Right hindlimb (tissue), 1 donor: ENCODE measurements around the gene OTOL1.
"Not testable (repeated sequence)": the region's sequence is repeated elsewhere in the genome, so short reads cannot be mapped to it uniquely, and the experiment has no call there.

Experiments used
- DNase-seq: peaks from one replicate; pipeline ENCODE4 v3.0.0-alpha.2; 2018

OTOL1 gene

DNA sequence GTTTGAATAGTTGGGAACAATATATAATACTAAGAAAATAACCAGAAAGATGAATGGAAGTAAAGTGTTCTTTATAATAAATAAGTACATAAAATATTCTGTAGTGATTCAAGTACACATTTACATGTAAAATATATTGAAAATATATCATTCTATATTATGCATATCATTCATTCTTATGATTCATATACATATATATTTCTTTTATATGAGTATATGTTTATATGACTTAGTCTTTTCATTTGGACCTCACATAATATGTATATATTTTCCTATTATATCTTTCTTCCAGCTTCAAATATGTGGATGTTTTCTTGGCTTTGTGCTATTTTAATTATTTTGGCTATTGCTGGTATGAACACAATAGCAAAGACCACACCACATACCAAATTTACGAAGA, at the start of gene OTOL1:
Gene OTOL1, plus strand, starts transcription at position 301 of the 400 bp plus-strand sequence. Its CDS starts 0 bp downstream, at position 301.
- no peak for DNase-seq

DNA sequence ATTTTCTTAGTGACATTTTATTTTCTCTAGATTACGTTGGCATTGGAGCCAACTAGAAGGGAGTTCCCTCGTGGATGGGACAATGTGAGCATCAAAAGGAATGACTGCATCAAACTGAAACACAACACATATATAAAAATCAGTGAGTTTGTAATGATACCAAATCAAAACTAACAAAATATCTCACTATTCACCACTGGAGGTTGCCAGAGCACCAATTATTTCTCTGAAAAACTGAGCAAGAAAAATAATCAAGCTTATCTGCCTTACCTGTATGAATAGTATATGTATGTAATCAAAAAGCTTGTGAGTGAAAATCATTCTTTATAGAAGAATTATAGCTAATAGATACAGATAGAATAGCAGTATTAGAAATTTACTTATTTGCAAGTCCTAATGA, 46.8 kb upstream of the OTOL1 start:
- no peak for DNase-seq

- no peak for DNase-seq
These were observed 44.4 kb upstream of the OTOL1 start for GRCh38 chr3:161452179-161452578.

- no peak for DNase-seq
These were observed 42.0 kb upstream of the OTOL1 start for GRCh38 chr3:161454615-161455014.

DNA sequence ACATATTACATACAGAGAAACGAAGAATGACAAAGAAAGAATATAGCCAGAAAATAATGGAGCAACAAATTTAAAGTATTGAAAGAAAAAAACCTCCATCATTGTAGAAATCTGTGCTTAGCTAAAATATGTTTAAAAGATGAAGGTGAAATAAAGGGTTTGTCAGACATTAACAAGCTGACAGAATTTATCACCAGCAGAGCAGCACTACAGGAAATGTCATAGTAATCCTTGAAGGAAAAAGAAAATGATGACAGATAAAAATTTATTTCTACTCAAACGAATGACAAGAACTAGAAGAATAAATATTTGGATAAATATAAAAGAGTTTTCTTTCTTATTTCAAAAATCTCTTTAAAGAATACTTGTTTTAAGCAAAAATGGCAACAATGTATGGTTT, 40.6 kb upstream of the OTOL1 start:
- DNase-seq, result no peak

DNA sequence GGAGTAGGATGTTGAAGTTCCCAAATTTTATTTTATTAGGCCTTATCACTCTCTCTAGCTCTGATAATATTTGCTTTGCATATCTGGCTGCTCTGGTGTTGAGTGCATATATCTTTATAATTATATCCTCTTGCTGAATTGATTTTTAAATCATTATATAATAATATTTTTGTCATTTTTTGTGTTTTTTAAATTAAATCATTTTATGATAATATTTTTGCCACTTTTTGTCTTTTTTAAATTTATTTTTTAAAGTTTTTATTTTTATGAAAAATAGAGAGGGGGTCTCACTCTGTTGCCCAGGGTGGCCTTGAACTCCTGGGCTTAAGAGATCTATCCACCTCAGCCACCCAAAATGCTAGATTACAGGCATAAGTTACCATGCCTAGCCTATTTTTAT, 34.5 kb upstream of the OTOL1 start:
- no peak for DNase-seq

GRCh38 chr3:161471211-161471610, 25.4 kb upstream of the OTOL1 start:
- no peak for DNase-seq

DNA sequence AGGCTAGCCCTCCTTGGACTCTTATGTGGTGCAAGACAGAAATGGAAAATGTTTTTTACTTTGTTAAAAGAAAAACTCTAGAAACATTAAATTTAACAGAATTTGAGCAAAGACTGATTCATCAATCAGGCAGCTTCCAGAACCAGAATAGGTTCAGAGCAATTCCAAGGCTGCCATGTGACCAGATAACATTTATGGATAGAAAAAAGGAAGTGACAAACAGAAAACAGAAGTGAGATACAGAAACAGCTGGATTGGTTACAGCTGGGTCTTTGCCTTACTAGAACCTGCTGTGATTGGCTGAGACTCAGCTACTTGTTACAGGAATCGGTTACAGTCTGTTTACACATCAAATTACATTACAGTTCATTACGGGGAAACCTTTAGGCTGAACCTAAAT, 22.5 kb upstream of the OTOL1 start:
- no peak for DNase-seq

DNA sequence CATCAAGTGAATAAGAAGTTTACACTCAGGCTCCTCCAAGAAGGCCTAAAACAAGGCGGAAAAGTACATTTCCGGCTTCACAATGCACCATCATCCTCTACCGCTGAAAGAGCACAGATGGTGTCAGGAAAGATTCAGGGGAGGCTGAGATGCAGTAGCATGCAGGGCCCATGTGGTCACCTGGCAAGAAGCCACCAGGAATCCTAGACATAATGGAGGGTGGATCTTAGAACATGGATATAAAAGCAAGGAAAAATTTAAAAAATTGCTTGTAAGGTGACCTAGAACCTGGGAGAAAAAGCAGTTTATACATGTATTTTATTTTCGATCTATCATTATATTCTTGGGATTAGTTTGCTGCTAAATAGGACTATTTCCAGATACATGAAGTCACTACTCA, 21.9 kb upstream of the OTOL1 start:
- no peak for DNase-seq

GRCh38 chr3:161475206-161475605, 21.4 kb upstream of the OTOL1 start:
- DNase-seq, result no peak

DNA sequence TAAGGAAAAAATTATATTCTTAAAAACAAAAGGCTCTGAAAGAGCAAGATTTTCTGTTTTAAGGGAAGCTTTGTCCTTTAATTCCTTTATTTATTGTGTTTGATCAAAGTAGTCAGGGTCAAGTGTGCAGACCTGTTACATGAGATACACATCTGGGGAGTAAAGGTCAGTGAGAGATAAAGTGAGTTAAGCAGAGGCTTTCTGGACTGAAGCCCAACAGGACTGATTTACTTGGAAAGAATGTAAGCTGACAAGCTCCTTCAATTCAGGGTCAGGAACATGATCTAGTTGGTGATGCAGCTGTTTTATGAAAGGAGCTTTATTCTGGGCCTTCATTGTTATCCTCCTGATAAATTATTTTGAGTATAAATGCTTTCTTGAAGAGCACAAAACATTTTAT, 20.7 kb upstream of the OTOL1 start:
- no peak for DNase-seq

GRCh38 chr3:161484226-161484625, 12.4 kb upstream of the OTOL1 start:
- no peak for DNase-seq

DNA sequence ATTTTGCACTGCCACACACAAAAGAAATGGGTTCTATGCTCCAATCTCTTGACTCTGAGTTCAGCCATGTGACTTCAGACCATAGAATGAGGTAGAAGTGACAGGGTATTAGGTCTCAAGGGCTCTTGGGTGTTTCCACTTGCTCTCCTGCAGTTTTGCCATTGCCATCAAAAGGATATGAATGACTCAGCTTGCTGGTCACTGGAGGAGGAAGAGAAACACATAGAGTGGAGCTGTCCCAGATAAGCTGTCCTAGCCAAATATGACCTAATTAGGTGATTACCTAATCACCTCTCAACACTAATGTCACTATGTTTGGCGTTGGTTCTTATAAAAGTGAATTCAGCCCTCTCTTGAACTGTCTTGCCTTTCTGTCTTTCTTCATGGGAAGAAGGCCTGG, 8.3 kb upstream of the OTOL1 start:
- not testable (repeated sequence) for DNase-seq

- no peak for DNase-seq
These were observed 7.2 kb upstream of the OTOL1 start for GRCh38 chr3:161489395-161489794.

DNA sequence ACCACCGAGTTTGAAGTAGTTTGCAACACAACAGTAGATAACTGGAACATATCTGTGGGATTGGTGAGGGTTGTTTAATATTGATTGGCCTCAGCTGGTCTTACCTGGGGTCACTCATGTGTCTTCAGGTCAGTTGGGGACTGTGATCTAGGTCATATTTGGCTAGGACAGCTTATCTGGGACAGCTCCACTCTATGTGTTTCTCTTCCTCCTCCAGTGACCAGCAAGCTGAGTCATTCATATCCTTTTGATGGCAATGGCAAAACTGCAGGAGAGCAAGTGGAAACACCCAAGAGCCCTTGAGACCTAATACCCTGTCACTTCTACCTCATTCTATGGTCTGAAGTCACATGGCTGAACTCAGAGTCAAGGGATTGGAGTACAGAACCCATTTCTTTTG, 5.8 kb upstream of the OTOL1 start:
- not testable (repeated sequence) for DNase-seq

GRCh38 chr3:161498259-161498921, 1.8 kb downstream of the OTOL1 start:
- no peak for DNase-seq

DNA sequence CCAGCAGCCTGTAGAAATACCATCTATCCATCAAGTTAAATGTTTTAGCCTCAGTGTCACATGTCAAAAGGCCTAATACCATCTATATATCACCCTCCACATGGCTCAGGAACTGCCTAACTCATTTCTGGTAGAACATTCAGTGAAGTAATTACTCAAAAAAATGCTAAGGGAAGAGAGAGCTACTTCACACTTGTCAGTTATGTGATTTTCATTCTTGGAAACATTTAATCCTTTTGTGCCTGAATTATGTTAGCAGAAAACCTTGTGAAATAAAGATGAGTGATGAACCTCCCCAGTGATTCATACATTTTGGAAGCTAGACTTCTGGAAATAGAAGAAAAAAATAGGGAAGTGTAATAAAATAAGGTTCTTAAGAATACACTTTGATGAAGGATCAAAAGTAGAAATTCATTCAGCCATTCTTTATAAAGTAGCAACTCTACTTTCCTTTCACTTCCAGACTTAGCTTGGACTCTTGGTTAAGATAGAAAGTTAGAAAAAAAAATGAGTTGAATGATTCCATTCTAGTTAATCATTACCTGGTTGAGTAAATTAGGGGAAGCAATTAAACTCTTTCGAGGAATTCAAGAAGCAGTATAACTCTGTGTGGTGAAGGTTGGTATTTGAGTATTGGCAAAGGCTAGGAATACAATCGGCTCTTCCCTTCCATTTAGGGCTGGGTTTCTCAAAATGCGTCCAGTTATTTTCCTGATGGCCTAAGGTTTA, 3.6 kb downstream of the OTOL1 start:
- DNase-seq, result no peak

DNA sequence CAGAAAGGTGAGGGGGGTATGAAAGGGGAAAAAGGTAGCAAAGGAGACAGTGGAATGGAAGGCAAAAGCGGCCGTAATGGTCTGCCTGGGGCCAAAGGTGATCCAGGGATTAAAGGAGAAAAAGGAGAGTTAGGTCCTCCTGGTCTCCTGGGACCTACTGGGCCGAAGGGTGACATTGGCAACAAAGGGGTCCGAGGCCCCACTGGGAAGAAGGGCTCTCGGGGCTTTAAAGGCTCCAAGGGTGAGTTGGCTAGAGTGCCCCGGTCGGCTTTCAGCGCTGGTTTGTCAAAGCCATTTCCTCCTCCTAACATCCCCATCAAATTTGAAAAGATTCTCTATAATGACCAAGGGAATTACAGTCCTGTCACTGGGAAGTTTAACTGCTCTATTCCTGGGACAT, 6.7 kb downstream of the OTOL1 start:
- DNase-seq, result no peak

DNA sequence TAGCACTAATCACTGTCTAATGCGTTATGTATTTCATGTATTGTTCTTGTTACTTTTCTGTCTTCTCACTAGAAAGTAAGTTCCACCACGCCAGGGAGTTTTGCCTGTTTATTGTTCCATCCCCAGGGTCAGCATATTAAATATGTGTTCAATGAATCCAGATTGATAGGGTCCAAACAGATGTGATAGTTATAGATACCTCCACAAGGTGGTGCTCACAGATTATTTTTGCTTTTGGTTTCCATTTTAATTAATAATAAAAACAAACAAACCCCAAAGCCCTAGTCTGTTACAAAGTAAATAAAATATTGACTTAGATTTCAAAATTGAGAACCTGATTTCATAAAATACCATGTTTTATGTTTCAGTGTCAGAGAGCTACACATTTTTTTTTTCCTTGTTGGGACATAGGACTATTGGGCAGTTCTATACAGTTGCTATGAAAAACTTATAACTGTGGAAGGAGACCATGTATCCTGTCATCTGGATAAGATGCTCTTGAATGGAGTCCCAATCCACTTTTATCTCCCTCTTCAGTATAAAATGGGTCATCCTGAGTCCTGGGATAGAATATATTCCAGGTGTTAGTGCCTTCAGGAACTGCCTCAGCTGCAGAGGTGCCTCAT, 12.4 kb downstream of the OTOL1 start:
- DNase-seq, result no peak

DNA sequence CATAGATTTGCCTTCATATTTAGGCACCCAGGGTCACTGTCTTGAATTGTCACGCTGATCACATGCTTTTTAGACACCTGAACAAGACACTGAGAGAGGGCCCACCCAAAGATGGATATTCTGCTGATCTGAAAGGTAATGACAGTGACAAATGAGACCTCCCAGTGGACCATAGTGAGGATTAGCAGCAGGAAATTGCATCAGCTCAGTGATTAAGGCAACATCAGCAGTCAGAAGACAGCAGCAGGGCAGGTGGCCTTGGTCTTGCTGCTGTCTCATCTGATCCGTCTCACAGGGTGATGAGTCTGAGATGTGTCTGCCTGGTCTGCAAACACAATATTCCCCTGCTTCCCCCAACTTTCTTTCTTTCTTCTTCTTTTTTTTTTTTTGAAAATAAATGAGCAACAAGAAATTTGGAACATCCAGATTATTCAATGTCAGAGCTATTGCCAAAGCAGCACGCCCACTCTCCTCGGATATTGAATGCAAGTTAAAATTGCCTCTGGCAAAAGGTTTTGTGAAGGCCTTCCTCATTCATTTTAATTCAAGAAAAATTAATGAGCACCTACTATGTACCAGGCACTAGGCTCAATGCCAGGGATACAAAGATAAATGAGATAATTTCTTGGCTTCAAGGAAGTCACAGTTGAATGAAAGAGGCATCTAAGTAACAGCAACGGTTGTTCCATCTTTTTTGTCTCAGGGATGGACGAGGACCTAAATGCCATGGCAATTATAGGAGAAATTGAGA, 14.1 kb downstream of the OTOL1 start:
- DNase-seq, result no peak

DNA sequence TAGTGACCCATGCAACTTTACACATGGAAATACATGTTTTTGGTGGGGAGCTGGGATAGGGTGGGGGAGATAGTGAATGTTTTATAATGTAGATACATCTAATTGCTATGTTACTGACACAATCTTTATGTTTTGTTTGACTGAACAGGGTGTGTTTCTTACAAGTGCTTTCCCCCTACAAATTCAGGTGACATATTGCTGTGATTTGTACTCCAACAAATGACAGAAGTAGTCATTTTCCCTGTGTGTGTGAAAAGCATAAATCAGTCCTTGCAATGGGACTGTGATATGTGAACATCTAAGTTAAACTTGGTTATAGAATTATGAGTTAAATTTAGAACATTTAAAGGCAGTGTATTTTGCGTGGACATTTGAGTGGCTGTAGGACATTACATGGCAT, 27.3 kb downstream of the OTOL1 start:
- DNase-seq, result no peak

- DNase-seq, result no peak
These were observed 35.3 kb downstream of the OTOL1 start for GRCh38 chr3:161531930-161532329.

GRCh38 chr3:161540594-161540993, 44.0 kb downstream of the OTOL1 start:
- no peak for DNase-seq

GRCh38 chr3:161545824-161546223, 49.2 kb downstream of the OTOL1 start:
- DNase-seq, result no peak
